ENCODE data around the gene FITM1.

The FITM1 gene

DNA sequence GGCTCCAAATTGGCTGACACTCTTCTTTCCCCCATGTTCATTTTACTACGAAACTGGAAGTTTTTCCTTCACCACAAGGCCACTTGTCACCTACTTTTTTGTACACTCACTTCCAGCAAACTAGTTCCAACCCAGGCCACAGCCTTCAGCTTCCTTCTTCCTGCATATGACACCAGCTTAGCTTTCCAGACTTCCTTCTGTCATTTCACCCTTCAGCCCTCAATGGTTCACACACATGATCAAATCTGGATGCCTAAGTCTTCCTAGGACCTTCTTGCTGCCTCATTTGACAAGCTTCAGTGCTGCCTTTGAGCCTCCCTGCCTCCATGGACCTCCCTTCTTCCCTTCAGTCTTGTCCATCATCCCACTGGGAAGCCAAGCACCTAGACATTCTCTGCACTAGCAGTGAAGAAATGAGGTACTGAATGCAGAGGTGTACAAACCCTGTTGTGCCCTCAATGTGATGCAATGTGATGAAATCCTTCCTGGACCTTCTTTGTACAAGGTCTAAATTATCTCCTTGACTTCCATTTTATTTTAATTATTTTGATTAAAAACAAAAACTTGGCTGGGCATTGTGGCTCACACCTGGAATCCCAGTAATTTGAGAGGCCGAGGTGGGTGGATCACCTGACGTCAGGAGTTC lies 37.1 kb downstream of the FITM1 start:
- no peak for DNase-seq

DNA sequence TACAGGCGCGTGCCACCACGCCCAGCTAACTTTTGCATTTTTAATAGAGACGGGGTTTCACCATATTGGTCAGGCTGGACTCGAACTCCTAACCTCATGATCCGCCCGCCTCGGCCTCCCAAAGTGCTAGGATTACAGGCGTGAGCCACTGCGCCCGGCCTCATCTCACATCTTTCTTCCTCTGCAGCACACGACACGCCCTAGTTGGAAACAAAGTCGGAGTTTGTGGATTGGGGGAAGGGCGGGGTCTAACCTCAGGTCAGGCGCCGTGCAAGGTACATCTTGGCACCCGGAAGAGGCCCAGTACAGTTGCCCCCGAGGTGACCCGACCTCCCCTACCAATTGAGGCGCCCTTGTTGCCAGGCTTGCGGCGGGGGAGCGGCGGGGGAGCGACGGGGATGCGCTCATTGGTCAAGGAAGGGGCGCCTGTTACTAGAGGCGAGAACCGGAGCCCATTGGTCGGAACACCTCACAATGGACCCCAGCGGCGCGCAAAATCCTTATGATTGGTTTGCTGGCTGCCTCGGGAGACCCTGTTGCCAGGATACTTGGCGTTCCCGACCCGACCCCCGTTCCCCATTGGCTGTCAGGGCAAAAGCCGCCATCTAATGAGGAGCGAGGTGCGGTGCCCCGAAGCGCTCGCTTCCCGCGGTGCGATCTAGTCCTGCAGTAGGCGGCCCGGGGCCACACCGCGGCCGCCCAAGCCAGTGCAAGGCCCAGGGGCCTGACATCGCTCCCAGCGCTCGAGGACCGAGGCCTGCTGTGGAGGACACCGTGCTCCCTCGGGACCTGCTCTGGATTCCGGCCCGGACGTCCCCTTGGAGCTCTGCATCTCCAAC lies 41.2 kb downstream of the FITM1 start, which contains the start of gene REC8:
TSS of gene REC8 (plus strand) at position 659 of the 839 bp plus-strand sequence. CDS start 473 bp downstream, outside the sequence.
- peak; percentile 86 for DNase-seq

DNA sequence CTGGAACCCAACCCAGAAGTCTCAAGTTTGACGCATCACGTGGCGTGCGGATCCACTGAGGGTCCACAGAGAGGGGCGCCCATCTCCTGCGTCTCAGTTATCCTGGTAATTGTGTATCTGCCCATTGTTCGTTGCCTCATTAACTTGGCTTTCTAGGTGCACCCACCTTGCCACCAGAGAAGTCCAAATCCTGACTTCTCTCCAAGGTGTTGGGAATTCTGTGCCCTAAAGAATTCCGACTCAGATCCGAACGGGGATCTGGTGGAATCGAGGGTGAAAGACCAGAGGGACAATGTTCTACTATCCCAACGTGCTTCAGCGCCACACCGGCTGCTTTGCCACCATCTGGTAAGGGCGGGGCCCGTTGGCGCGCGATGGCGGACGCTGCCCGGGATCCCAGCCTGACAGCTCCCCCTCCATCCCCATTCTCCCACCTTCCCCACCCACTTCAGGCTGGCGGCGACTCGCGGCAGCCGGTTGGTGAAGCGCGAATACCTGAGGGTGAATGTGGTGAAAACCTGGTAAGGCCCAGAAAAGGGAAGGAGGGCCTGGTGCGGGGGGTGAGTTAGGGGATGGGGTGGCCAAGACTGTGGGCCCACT lies 41.9 kb downstream of the FITM1 start:
- DNase-seq = no peak

DNA sequence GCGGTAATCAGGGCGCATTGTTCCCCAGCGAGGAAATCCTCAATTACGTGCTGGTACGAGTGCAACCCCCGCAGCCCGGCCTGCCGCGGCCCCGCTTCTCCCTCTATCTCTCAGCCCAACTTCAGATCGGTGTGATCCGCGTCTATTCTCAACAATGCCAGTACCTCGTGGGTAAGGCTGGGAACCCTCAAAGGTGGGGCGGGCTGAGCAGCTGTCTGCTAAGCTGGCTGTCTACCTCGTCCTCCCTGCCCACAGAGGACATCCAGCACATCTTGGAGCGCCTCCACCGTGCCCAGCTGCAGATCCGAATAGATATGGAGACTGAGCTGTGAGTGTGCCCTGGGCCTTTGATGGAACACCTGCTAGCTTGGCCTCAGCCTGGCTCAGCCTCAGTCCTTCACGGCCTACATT lies 42.4 kb downstream of the FITM1 start:
- DNase-seq = no peak

DNA sequence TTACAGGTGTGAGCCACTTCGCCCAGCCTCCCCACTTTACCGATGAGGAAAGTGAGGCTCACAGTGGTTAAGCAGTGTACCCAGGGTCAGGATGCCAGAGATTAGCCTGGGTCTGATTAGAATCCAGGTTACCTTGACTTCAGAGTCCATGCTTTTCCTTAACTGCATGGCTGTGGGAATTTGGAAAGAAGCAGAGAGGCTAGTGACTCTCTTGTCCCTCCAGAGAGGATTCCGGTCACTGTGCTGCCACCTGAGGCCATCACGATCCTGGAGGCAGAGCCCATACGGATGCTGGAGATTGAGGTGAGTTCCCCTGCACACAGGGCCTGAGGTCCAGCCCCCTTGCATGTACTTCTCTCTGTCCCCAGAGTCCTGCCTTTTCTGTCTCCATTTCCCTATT lies 46.1 kb downstream of the FITM1 start:
- DNase-seq = no peak

DNA sequence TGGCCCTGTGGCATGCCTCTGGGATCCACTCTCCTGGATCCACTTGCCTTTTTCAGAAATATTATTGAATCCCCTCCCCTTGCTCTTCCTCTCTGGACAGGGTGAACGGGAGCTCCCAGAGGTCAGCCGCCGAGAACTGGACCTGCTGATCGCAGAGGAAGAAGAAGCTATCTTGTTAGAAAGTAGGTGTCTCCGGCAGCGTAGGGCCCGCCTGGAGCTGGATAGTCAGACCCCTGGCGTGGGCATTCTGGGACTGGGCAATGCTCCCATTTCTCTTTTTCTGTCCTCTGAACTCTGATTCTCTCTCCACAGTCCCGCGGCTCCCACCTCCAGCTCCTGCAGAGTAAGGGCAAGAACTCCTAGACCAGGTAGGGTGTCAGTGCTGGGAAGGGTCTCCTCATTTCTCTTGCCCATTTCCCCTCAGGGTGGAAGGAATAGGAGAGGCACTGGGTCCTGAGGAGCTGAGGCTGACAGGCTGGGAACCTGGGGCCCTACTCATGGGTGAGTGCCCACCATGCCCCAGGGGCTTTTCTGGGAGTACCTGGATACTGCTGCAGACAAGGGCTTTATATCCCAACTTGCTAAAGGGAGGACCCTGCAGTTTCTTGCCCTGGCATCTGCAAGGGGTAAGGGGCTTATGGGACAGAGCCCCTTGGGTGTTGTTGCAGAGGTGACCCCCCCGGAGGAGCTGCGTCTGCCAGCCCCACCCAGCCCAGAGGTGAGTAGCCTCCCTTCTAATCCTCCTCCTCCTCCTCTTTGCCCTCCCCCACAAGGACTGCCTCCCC lies 46.8 kb downstream of the FITM1 start:
- DNase-seq = no peak

DNA sequence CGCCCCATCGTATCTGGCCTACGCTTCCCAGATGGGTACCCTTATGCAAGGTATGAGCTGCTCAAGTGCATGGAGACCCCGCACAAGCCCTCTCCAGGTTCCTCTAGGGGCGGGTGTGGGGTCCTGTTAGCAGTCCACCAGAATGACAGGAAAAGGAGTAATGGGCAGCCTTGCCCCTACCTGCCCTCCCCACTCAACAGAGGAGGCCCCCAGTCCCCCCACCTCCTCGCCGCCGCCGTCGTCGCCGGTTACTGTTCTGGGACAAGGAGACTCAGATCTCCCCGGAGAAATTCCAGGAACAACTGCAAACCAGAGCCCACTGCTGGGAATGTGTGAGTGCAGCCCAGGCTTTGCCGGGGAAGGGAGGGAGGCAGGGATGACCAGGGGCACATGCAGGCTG lies 47.4 kb downstream of the FITM1 start:
- DNase-seq = no peak

DNA sequence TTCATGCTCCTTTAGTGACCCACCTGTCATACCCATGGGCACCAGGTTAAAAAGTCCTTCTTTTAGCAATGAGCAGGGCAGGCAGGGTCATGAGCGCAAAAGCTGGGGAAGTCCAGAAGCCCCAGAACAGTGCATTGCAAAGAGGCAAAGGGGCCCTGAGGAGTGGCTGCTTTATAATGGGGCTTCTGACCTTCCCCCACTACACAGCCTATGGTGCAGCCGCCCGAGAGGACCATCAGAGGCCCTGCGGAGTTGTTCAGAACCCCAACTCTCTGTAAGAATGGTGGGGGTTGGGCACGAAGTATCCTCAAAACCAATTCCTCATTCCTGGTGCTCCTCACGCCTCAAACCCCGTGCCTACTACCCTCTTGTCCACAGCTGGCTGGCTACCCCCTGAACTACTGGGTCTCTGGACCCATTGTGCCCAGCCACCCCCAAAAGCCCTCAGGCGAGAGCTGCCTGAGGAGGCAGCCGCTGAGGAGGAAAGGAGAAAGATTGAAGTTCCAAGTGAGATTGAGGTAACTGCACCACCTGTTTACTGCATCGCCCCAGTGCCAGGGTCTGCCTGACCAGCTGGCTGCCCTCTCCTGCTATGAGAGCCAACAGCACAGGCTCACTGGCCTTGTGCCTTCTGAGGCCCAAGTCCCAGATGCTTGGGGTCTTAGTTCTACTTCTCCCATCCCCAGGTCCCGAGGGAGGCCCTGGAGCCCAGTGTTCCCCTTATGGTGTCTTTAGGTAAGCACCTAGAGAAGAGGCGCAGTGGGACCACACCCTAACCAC lies 48.1 kb downstream of the FITM1 start:
- no peak for DNase-seq

DNA sequence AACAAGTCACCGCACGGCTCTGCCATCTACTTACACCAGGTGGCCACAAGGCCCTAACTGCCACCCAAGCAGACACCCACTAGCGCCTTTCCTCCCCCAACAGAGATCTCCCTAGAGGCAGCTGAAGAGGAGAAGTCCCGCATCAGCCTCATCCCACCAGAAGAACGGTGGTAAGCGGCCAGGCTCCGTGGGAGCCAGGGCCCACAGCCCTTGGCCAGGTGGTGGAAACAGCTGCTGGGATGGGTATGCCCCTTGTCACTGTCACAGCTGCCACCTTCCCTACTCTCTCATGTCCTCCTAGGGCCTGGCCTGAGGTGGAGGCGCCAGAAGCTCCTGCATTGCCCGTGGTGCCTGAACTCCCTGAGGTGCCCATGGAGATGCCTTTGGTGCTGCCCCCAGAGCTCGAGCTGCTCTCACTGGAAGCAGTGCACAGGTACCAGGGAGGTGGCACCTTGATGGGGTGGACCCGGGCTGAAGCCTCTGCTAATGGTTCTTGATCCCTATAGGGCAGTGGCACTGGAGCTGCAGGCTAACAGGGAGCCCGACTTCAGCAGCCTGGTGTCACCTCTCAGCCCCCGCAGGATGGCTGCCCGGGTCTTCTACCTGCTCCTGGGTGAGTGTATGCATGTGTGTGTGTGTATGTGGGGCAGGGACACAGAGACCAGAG lies 49.0 kb downstream of the FITM1 start:
- no peak for DNase-seq

DNA sequence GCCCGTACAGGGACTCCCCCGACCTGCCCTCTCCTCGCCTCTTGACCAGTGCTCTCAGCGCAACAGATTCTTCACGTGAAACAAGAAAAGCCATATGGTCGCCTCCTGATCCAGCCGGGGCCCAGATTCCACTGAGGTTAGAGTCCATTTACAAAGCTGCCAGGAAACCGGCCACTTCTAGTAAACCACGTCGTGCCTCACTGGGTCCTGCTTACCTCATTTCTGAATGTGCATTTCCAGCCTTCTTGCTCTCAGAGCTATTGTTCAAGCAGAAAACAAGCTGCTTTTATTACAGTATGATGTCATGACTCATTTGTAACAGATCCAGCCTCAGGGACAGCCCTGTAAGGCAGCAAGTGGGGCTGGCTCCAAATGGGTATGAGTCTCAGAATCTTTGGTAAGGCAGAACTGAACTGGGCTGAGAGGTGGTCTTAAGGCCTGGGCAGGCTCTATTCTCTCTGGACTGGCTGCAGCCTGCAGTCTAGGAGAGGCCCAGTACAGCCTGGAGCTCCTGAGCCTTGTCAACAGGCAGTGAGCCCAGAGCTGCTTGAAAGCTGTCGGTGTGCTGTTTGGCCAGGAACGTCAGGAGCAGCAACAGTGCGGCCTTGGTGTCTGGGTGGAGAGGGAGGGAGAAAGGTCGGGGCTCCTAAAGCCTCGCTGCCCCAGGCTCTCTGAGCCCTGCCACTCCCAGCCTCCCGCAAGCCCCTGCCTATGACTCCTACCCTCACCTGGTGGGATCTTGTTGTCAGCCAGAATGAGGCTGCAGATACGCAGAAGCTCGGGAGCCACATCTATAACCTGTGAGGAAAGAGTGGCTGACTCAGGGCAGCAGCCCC lies 49.7 kb downstream of the FITM1 start:
- peak; percentile 53 for DNase-seq

DNA sequence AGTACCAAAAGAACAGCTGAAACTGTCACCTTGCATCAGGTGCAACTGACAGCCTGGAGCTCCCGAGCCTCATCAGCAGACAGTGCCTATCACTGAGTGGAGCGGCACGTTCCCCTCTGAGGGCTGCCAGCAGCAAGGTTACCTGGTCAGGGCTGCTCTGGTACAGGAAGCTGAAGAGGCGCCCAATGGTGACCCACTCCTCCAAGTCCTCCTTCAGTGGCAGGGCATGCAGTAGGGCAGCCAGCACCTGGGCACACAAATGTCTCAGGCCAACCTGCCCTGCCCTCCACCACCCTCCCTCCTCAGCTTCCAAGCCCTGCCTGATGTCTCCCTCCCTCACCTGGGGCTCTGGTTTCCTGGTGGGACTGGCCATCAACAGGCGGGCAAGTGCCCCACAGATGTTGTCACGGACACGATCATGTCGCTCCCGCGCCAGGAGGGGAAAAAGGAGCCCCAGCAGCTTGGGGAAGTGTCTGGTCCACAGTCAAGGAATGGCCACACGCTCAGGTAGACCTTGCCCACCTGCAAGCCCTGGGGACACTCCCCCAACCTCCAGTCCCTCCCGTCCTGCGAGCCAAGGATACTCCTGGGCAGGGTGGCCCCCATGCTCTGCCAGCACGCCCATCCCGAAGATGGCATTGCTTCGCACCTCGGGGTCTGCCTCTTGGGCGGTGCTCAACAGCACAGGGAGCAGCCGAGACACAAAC lies 51.1 kb downstream of the FITM1 start:
- no peak for DNase-seq
